GM23338 (cell line): ENCODE measurements around the gene GCN1. TPM values are rescaled to one million over a fixed set of nuclear protein-coding genes. Genes with fewer than 3 reads are reported as not detected.

Experiments used
- ATAC-seq: fragments of 200-7000 bp; cut with Tn5 transposase; 3 replicates; pipeline ENCODE4 v1.9.1; 2020
- DNase-seq: peaks from one replicate; pipeline ENCODE4 v3.0.0-alpha.2; 2015; ENCODE audit warnings: low spot score
- H2AFZ ChIP-seq: fragments of 200-600 bp; sonication (generic); 2 replicates; pipeline ENCODE4 v1.8.0; 2016; ENCODE audit warnings: antibody characterized with exemption, mild to moderate bottlenecking, moderate library complexity
- H3F3A ChIP-seq: fragments of 200-600 bp; sonication (generic); replicated peaks from 2 replicates; pipeline ENCODE4 v1.8.0; 2017; ENCODE audit warnings: antibody characterized with exemption, mixed run types, low read depth
- H3K27ac ChIP-seq: fragments of 200-600 bp; sonication (generic); 2 replicates; pipeline ENCODE4 v1.6.1; 2016; ENCODE audit warnings: low read depth
- H3K27me3 ChIP-seq: fragments of 200-600 bp; sonication (generic); 2 replicates; pipeline ENCODE4 v1.8.0; 2016; ENCODE audit warnings: mild to moderate bottlenecking, mixed run types, moderate library complexity; ENCODE audit not compliant: insufficient read depth
- H3K36me3 ChIP-seq: fragments of 200-600 bp; sonication (generic); 2 replicates; pipeline ENCODE4 v1.8.0; 2016; ENCODE audit warnings: mild to moderate bottlenecking; ENCODE audit not compliant: insufficient read depth
- H3K4me1 ChIP-seq: fragments of 200-600 bp; sonication (generic); 2 replicates; pipeline ENCODE4 v1.8.0; 2016; ENCODE audit warnings: mild to moderate bottlenecking, moderate library complexity; ENCODE audit not compliant: insufficient read depth
- H3K4me2 ChIP-seq: fragments of 200-600 bp; sonication (generic); 2 replicates; pipeline ENCODE4 v1.7.1; 2017; ENCODE audit warnings: mixed run types
- H3K4me3 ChIP-seq: fragments of 200-600 bp; sonication (generic); 2 replicates; pipeline ENCODE4 v1.6.1; 2016; ENCODE audit warnings: mixed run types
- H3K79me2 ChIP-seq: fragments of 200-600 bp; sonication (generic); replicated peaks from 2 replicates; pipeline ENCODE4 v1.8.0; 2017; ENCODE audit warnings: mild to moderate bottlenecking; ENCODE audit not compliant: insufficient read depth
- H3K9me2 ChIP-seq: fragments of 200-600 bp; sonication (generic); 2 replicates; pipeline ENCODE4 v1.8.0; 2017; ENCODE audit not compliant: insufficient read depth
- H4K20me1 ChIP-seq: fragments of 200-600 bp; sonication (generic); replicated peaks from 2 replicates; pipeline ENCODE4 v1.8.0; 2017; ENCODE audit warnings: mild to moderate bottlenecking; ENCODE audit not compliant: insufficient read depth
- H3K27ac Mint-ChIP-seq: 2 replicates; pipeline ENCODE4 v1.8.0; 2020; ENCODE audit warnings: inconsistent platforms, mild to moderate bottlenecking, moderate library complexity, mixed read lengths
- H3K27me3 Mint-ChIP-seq: 3 replicates; pipeline ENCODE4 v1.8.0; 2022; ENCODE audit warnings: low read depth, mild to moderate bottlenecking, moderate library complexity, mixed read lengths, inconsistent platforms; ENCODE audit not compliant: insufficient read depth, poor library complexity
- H3K36me3 Mint-ChIP-seq: 3 replicates; pipeline ENCODE4 v1.8.0; 2021; ENCODE audit warnings: low read depth, mild to moderate bottlenecking, inconsistent platforms, moderate library complexity, mixed read lengths
- H3K4me1 Mint-ChIP-seq: 3 replicates; pipeline ENCODE4 v1.8.0; 2020; ENCODE audit warnings: mild to moderate bottlenecking, inconsistent platforms, mixed read lengths
- H3K4me3 Mint-ChIP-seq: 3 replicates; pipeline ENCODE4 v1.8.0; 2021; ENCODE audit warnings: moderate library complexity, mild to moderate bottlenecking, inconsistent platforms, mixed read lengths
- H3K9me3 Mint-ChIP-seq: 3 replicates; pipeline ENCODE4 v1.8.0; 2020; ENCODE audit warnings: moderate library complexity, mild to moderate bottlenecking, inconsistent platforms, mixed read lengths
- CREB1 ChIP-seq: fragments of 250-450 bp; sonication (Bioruptor Pico); IDR thresholded peaks from 2 replicates; pipeline ENCODE4 v1.5.0; 2020; ENCODE audit warnings: low read depth, mild to moderate bottlenecking, moderate library complexity
- POLR2AphosphoS5 ChIP-seq: IDR thresholded peaks from 2 replicates; pipeline ENCODE4 v1.6.1; 2016; ENCODE audit warnings: antibody characterized with exemption, low read depth
- ZNF331 ChIP-seq: fragments of 250-450 bp; sonication (Bioruptor Pico); IDR thresholded peaks from 2 replicates; pipeline ENCODE4 v1.5.0; 2020; ENCODE audit warnings: low read depth, mild to moderate bottlenecking, moderate library complexity
- polyA plus RNA-seq: library from polyadenylated mRNA; unstranded; fragments of >200 nt; fragmentation: Nextera tagmentation; extraction: Ambion mirVana; gene quantifications from 2 replicates; pipeline ENCODE4 v1.2.1, GENCODE V29; 2016
- total RNA-seq: library from RNA; depleted of rRNA; stranded (reverse); fragments of >200 nt; shearing (Covaris generic); gene quantifications from 2 replicates; pipeline ENCODE4 v1.2.3, GENCODE V29; 2014
- TF ChIP-seq, protein P1 (sequence below): IDR thresholded peaks from 2 replicates; pipeline ENCODE4 v1.6.1; 2016; ENCODE audit warnings: antibody characterized with exemption
- TF ChIP-seq, protein P2 (sequence below): IDR thresholded peaks from one replicate; pipeline ENCODE4 v1.6.1; 2018; ENCODE audit warnings: antibody characterized with exemption; ENCODE audit not compliant: unreplicated experiment
- TF ChIP-seq, protein P3 (sequence below), 2 experiments: fragments of 200-600 bp in 1 of 2; sonication (generic) in 1 of 2; conservative IDR thresholded peaks; 2 replicates each; pipeline versions ENCODE4 v1.5.1 to v1.6.1; 2016 to 2017; ENCODE audit warnings: antibody characterized with exemption in 2 of 2, low read depth in 2 of 2, mild to moderate bottlenecking in 2 of 2, moderate library complexity in 1 of 2
- TF ChIP-seq, protein P4 (sequence below): fragments of 250-450 bp; sonication (Bioruptor Pico); IDR thresholded peaks from 2 replicates; pipeline ENCODE4 v1.5.0; 2020; ENCODE audit warnings: mild to moderate bottlenecking, moderate library complexity

GCN1 gene
- total and polyA plus RNA-seq, 2 experiments from 2014 or later: 18.0 to 177 TPM

DNA sequence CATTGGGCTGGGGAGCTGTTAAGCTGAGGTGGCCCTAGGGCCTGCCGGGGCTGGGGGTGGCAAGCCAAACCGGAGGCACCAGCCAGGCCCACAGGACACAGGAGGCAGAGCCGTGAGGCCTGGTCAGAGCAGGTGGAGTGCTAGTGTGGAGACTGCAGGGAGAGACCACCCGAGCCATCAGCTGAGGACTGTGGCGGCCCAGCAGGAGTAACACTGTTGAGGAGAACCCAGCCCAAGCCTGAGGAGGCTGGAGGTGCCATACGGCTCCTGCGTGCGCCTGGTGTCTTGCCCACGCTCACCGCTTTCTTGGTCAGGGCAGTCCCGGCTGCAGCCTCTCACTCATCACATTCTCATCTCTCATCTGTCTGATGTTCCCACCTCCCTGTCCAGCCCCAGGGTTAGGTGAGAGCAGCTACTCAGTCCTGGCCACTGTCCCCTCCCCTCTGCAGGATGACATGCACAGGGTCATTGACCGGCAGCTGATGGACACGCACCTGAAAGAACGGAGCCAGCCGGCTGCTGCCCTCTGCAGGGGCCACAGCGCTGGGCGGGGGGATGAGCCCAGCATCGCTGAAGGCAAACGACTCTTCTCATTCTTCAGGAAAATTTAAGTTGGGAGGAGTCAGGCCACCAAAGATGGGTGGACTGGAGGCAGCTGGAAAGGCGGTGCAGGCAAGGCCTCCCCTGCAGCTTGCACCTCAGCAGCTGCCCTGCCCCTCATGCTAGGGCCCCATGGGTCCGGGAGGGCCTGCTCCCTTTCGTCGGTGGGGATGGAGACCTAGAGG is 101.8 kb downstream of the GCN1 start:
- Mint-ChIP-seq H3K27me3 (peaks cover 16% of the 10 kb centered on the region), H3K27ac (peak overlapping the region; percentile 95), H3K4me3 (no peak overlapping the region; the same call in 2 of the 3 replicates), H3K4me1 (peaks cover 65% of the 10 kb centered on the region), H3K9me3 (no peaks in the 10 kb centered on the region; the same call in 2 of the 3 replicates), H3K36me3 (peaks cover 26% of the 10 kb centered on the region)
- Histone ChIP-seq H3K4me2 (peak overlapping the region; percentile 69), H3K36me3 (no peaks in the 10 kb centered on the region; the same call in 1 of the 2 replicates), H3K4me1 (peaks cover 34% of the 10 kb centered on the region), H3K27ac (peak overlapping the region; percentile 95; the same call in 1 of the 2 replicates), H3K9me2 (no peaks in the 10 kb centered on the region), H3K79me2 (no peaks in the 10 kb centered on the region), H3K4me3 (no peak overlapping the region), H2AFZ (no peak overlapping the region), H3K27me3 (no peaks in the 10 kb centered on the region), H3F3A (peaks cover 19% of the 10 kb centered on the region), H4K20me1 (no peaks in the 10 kb centered on the region)
- no peak for DNase-seq
- ATAC-seq: peak; percentile 7
- no peak for TF ChIP-seq CREB1 (CRISPR knock-in tag)
- no peak for TF ChIP-seq ZNF331 (CRISPR knock-in tag)
- TF ChIP-seq, protein P1, sequence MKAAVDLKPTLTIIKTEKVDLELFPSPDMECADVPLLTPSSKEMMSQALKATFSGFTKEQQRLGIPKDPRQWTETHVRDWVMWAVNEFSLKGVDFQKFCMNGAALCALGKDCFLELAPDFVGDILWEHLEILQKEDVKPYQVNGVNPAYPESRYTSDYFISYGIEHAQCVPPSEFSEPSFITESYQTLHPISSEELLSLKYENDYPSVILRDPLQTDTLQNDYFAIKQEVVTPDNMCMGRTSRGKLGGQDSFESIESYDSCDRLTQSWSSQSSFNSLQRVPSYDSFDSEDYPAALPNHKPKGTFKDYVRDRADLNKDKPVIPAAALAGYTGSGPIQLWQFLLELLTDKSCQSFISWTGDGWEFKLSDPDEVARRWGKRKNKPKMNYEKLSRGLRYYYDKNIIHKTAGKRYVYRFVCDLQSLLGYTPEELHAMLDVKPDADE: no peak
- no peak for TF ChIP-seq POLR2AphosphoS5
- TF ChIP-seq, protein P2, sequence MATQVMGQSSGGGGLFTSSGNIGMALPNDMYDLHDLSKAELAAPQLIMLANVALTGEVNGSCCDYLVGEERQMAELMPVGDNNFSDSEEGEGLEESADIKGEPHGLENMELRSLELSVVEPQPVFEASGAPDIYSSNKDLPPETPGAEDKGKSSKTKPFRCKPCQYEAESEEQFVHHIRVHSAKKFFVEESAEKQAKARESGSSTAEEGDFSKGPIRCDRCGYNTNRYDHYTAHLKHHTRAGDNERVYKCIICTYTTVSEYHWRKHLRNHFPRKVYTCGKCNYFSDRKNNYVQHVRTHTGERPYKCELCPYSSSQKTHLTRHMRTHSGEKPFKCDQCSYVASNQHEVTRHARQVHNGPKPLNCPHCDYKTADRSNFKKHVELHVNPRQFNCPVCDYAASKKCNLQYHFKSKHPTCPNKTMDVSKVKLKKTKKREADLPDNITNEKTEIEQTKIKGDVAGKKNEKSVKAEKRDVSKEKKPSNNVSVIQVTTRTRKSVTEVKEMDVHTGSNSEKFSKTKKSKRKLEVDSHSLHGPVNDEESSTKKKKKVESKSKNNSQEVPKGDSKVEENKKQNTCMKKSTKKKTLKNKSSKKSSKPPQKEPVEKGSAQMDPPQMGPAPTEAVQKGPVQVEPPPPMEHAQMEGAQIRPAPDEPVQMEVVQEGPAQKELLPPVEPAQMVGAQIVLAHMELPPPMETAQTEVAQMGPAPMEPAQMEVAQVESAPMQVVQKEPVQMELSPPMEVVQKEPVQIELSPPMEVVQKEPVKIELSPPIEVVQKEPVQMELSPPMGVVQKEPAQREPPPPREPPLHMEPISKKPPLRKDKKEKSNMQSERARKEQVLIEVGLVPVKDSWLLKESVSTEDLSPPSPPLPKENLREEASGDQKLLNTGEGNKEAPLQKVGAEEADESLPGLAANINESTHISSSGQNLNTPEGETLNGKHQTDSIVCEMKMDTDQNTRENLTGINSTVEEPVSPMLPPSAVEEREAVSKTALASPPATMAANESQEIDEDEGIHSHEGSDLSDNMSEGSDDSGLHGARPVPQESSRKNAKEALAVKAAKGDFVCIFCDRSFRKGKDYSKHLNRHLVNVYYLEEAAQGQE: no peak
- TF ChIP-seq, protein P3, sequence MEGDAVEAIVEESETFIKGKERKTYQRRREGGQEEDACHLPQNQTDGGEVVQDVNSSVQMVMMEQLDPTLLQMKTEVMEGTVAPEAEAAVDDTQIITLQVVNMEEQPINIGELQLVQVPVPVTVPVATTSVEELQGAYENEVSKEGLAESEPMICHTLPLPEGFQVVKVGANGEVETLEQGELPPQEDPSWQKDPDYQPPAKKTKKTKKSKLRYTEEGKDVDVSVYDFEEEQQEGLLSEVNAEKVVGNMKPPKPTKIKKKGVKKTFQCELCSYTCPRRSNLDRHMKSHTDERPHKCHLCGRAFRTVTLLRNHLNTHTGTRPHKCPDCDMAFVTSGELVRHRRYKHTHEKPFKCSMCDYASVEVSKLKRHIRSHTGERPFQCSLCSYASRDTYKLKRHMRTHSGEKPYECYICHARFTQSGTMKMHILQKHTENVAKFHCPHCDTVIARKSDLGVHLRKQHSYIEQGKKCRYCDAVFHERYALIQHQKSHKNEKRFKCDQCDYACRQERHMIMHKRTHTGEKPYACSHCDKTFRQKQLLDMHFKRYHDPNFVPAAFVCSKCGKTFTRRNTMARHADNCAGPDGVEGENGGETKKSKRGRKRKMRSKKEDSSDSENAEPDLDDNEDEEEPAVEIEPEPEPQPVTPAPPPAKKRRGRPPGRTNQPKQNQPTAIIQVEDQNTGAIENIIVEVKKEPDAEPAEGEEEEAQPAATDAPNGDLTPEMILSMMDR (conservative IDR thresholded peaks at IDR 0.05; ENCODE audit: low read depth in 2 of 2): peak; percentile 16 to 50; a peak in 3 of 4 replicates
- TF ChIP-seq, protein P4, sequence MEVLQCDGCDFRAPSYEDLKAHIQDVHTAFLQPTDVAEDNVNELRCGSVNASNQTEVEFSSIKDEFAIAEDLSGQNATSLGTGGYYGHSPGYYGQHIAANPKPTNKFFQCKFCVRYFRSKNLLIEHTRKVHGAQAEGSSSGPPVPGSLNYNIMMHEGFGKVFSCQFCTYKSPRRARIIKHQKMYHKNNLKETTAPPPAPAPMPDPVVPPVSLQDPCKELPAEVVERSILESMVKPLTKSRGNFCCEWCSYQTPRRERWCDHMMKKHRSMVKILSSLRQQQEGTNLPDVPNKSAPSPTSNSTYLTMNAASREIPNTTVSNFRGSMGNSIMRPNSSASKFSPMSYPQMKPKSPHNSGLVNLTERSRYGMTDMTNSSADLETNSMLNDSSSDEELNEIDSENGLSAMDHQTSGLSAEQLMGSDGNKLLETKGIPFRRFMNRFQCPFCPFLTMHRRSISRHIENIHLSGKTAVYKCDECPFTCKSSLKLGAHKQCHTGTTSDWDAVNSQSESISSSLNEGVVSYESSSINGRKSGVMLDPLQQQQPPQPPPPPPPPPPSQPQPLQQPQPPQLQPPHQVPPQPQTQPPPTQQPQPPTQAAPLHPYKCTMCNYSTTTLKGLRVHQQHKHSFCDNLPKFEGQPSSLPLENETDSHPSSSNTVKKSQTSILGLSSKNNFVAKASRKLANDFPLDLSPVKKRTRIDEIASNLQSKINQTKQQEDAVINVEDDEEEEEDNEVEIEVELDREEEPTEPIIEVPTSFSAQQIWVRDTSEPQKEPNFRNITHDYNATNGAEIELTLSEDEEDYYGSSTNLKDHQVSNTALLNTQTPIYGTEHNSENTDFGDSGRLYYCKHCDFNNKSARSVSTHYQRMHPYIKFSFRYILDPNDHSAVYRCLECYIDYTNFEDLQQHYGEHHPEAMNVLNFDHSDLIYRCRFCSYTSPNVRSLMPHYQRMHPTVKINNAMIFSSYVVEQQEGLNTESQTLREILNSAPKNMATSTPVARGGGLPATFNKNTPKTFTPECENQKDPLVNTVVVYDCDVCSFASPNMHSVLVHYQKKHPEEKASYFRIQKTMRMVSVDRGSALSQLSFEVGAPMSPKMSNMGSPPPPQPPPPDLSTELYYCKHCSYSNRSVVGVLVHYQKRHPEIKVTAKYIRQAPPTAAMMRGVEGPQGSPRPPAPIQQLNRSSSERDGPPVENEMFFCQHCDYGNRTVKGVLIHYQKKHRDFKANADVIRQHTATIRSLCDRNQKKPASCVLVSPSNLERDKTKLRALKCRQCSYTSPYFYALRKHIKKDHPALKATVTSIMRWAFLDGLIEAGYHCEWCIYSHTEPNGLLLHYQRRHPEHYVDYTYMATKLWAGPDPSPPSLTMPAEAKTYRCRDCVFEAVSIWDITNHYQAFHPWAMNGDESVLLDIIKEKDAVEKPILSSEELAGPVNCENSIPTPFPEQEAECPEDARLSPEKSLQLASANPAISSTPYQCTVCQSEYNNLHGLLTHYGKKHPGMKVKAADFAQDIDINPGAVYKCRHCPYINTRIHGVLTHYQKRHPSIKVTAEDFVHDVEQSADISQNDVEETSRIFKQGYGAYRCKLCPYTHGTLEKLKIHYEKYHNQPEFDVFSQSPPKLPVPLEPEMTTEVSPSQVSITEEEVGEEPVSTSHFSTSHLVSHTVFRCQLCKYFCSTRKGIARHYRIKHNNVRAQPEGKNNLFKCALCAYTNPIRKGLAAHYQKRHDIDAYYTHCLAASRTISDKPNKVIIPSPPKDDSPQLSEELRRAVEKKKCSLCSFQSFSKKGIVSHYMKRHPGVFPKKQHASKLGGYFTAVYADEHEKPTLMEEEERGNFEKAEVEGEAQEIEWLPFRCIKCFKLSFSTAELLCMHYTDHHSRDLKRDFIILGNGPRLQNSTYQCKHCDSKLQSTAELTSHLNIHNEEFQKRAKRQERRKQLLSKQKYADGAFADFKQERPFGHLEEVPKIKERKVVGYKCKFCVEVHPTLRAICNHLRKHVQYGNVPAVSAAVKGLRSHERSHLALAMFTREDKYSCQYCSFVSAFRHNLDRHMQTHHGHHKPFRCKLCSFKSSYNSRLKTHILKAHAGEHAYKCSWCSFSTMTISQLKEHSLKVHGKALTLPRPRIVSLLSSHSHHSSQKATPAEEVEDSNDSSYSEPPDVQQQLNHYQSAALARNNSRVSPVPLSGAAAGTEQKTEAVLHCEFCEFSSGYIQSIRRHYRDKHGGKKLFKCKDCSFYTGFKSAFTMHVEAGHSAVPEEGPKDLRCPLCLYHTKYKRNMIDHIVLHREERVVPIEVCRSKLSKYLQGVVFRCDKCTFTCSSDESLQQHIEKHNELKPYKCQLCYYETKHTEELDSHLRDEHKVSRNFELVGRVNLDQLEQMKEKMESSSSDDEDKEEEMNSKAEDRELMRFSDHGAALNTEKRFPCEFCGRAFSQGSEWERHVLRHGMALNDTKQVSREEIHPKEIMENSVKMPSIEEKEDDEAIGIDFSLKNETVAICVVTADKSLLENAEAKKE (CRISPR knock-in tag): no peak
